Measurements from ENCODE around the gene NR2E3. TPM values are rescaled to one million over a fixed set of nuclear protein-coding genes. Genes with fewer than 3 reads are reported as not detected.

The NR2E3 gene
- total and polyA plus RNA-seq, 9 of the 15 experiments (the other 6 are each of a cell fraction or from before 2014, with no cell fraction given), result not detected

- TF ChIP-seq STAT6 (CRISPR knock-in tag; IDR thresholded peaks at IDR 0.05), result no peak
These were observed 15.8 kb downstream of the NR2E3 start (continued) for GRCh38 chr15:71826196-71826595.

- DNase-seq (ENCODE audit: extremely low read depth in 1 of 4, low spot score in 3 of 4) (no peak), ATAC-seq (no peak), FAIRE-seq (no peak)
- in situ Hi-C loops (cut with MboI), result no loop called here
- Histone ChIP-seq H3K4me2 (ENCODE audit: insufficient read depth, low read length) (no peak overlapping the region), H3K27me3 (ENCODE audit: control insufficient read depth in 2 of 2, insufficient read depth in 2 of 2, low read length in 2 of 2) (no peaks in the 10 kb centered on the region), H3K79me2 (ENCODE audit: control insufficient read depth, insufficient read depth, low read length) (no peaks in the 10 kb centered on the region), H3K27ac (ENCODE audit: extremely low read depth, low read depth, low read length) (no peak overlapping the region), H3K4me3 (no peak overlapping the region), H4K20me1 (replicated peaks; ENCODE audit: control insufficient read depth, insufficient read depth, low read length) (no peaks in the 10 kb centered on the region), H3K9me3 (replicated peaks; ENCODE audit: control insufficient read depth, insufficient read depth, low read depth, low read length) (no peaks in the 10 kb centered on the region), H3K36me3 (ENCODE audit: control insufficient read depth, insufficient read depth, low read length) (no peaks in the 10 kb centered on the region), H3K4me1 (replicated peaks in 1 of 2; ENCODE audit: control insufficient read depth in 2 of 2, insufficient read depth in 2 of 2, low read length in 2 of 2) (no peaks in the 10 kb centered on the region), H2AFZ (ENCODE audit: low read depth, low read length) (no peak overlapping the region), H3K9ac (ENCODE audit: insufficient read depth in 1 of 2, low read depth in 2 of 2, low read length in 2 of 2) (no peak overlapping the region), H3K9me1 (ENCODE audit: control insufficient read depth, insufficient read depth, low read length) (no peaks in the 10 kb centered on the region)
- ChIA-PET CTCF (ENCODE audit: low intra/inter-chr PET ratio) (interaction anchor here (0.6 kb wide), 1 partner anchor 182 kb away, joined by 3 read pairs; no protein-coding TSS in a partner anchor), POLR2A (no interaction called here)
- intact Hi-C loops (cut with micrococcal nuclease), result no loop called here
- no TSS peak for BruUV-seq (replicated peaks)
- 53% methylated on average over 2 of the region's 2 CpGs for WGBS (ENCODE audit: insufficient coverage, low coverage, missing lambda C conversion rate)
- TF ChIP-seq ID3 (CRISPR knock-in tag; IDR thresholded peaks at IDR 0.05) (no peak), ID3 (tag; IDR thresholded peaks at IDR 0.05) (no peak), ZNF76 (CRISPR knock-in tag; IDR thresholded peaks at IDR 0.05; ENCODE audit: borderline replicate concordance) (no peak), FOXA3 (CRISPR knock-in tag; conservative IDR thresholded peaks at IDR 0.05 in 1 of 2, IDR thresholded peaks at IDR 0.05 in 1 of 2) (no peak), GTF2A2 (tag; IDR thresholded peaks at IDR 0.05) (no peak), NR1H2 (CRISPR knock-in tag; IDR thresholded peaks at IDR 0.05) (no peak), MAFF (IDR thresholded peaks at IDR 0.05; ENCODE audit: low read length) (no peak), FOXJ2 (tag; IDR thresholded peaks at IDR 0.05) (no peak), DMBX1 (CRISPR knock-in tag; IDR thresholded peaks at IDR 0.05; ENCODE audit: borderline replicate concordance) (no peak), NFXL1 (CRISPR knock-in tag; IDR thresholded peaks at IDR 0.05) (no peak)
These were observed 20.6 kb downstream of the NR2E3 start for GRCh38 chr15:71830981-71831380.

Measured in K562 (cell line).